Breast epithelium (tissue), 4 donors: Measurements from ENCODE around the gene DNAJC16. TPM values are rescaled to one million over a fixed set of nuclear protein-coding genes. Genes with fewer than 3 reads are reported as not detected.

Source experiments
- DNase-seq, 2 donors: peaks; one replicate each; pipeline ENCODE4 v3.0.0-alpha.2; 2019; ENCODE audit warnings: low spot score in 2 of 2
- H3K27ac ChIP-seq, 2 donors: fragments of 200-600 bp; sonication (generic) in 1 of 2; one replicate each; pipeline ENCODE4 v1.5.1; 2016 to 2019; ENCODE audit warnings: mild to moderate bottlenecking in 1 of 2
- H3K27me3 ChIP-seq, 2 donors: fragments of 200-600 bp; sonication (generic) in 1 of 2; one replicate each; pipeline versions ENCODE4 v1.5.1 to v1.6.0; 2017 to 2019; ENCODE audit warnings: control low read depth in 1 of 2, mild to moderate bottlenecking in 1 of 2
- H3K36me3 ChIP-seq: fragments of 200-600 bp; one replicate; pipeline ENCODE4 v1.5.1; 2019
- H3K4me1 ChIP-seq, 2 donors: fragments of 200-600 bp; sonication (generic); one replicate each; pipeline ENCODE4 v1.5.1; 2016 to 2019; ENCODE audit warnings: control low read depth in 1 of 2
- H3K4me3 ChIP-seq, 3 donors: fragments of 200-600 bp; sonication (generic); 1 replicate in 2 of 3; 2 replicates in 1 of 3; pipeline ENCODE4 v1.5.1; 2016 to 2019; ENCODE audit warnings: mild to moderate bottlenecking in 3 of 3, moderate library complexity in 2 of 3
- H3K9me3 ChIP-seq, 2 donors: fragments of 200-600 bp; sonication (generic) in 1 of 2; one replicate each; pipeline ENCODE4 v1.5.1; 2016 to 2019; ENCODE audit warnings: control low read depth in 1 of 2
- CTCF ChIP-seq, 3 donors: fragments of 450-650 bp; IDR thresholded peaks; one replicate each; pipeline ENCODE4 v1.5.1; 2016 to 2017; ENCODE audit warnings: antibody characterized with exemption in 3 of 3, mild to moderate bottlenecking in 3 of 3, moderate library complexity in 3 of 3
- POLR2A ChIP-seq: fragments of 450-650 bp; IDR thresholded peaks from one replicate; pipeline ENCODE4 v1.6.1; 2016; ENCODE audit warnings: antibody characterized with exemption, mild to moderate bottlenecking, moderate library complexity
- POLR2AphosphoS5 ChIP-seq, 3 donors: sonication (generic); formaldehyde crosslinking; IDR thresholded peaks; one replicate each; pipeline ENCODE4 v1.6.1; 2017; ENCODE audit warnings: antibody characterized with exemption in 3 of 3
- intact Hi-C: fragments of 100-400 bp; cut with DNase I; formaldehyde crosslinking; loops from one replicate; pipeline ENCODE4 v1.15.1; 2023; ENCODE audit warnings: low total_unique reads
- total RNA-seq, 3 donors: library from RNA; depleted of rRNA; stranded (reverse); fragments of >200 nt; gene quantifications; one replicate each; pipeline ENCODE4 v1.1.0, GENCODE V29; 2016

DNAJC16 gene
- total RNA-seq, 3 donors from 2014 or later = 14.1 to 30.4 (median 21.0) TPM

- Histone ChIP-seq H3K9me3 (no peaks in the 10 kb centered on the region), H3K4me1 (no peaks in the 10 kb centered on the region), H3K36me3 (no peaks in the 10 kb centered on the region), H3K27ac (no peak overlapping the region), H3K27me3 (no peaks in the 10 kb centered on the region), H3K4me3 (no peak overlapping the region)
- TF ChIP-seq POLR2A = no peak
- no peak for TF ChIP-seq POLR2AphosphoS5 (IDR thresholded peaks at IDR 0.05)
- no peak for TF ChIP-seq CTCF (IDR thresholded peaks at IDR 0.05)
- no peak for DNase-seq
- intact Hi-C loops = no loop called here
Observed at GRCh38 chr1:15605398-15606383, 79.0 kb downstream of the DNAJC16 start.

GRCh38 chr1:15609631-15610030, 83.0 kb downstream of the DNAJC16 start:
- DNase-seq = no peak
- intact Hi-C loops = loop anchor here (2.0 to 5.0 kb wide), 2 partner anchors 17 to 362 kb away; partner anchors contain the start of gene FHAD1
- Histone ChIP-seq H3K27me3 (no peaks in the 10 kb centered on the region), H3K9me3 (no peaks in the 10 kb centered on the region), H3K27ac (no peak overlapping the region), H3K36me3 (no peaks in the 10 kb centered on the region), H3K4me1 (no peaks in the 10 kb centered on the region), H3K4me3 (no peak overlapping the region)
- TF ChIP-seq POLR2AphosphoS5 (IDR thresholded peaks at IDR 0.05) (no peak), POLR2A (no peak), CTCF (IDR thresholded peaks at IDR 0.05) (no peak)

GRCh38 chr1:15610167-15610566, 83.5 kb downstream of the DNAJC16 start:
- Histone ChIP-seq H3K27ac (no peak overlapping the region), H3K4me1 (no peaks in the 10 kb centered on the region), H3K27me3 (no peaks in the 10 kb centered on the region), H3K4me3 (no peak overlapping the region), H3K9me3 (no peaks in the 10 kb centered on the region), H3K36me3 (no peaks in the 10 kb centered on the region)
- no peak for DNase-seq
- no peak for TF ChIP-seq POLR2AphosphoS5 (IDR thresholded peaks at IDR 0.05)
- no peak for TF ChIP-seq CTCF (IDR thresholded peaks at IDR 0.05)
- intact Hi-C loops = loop anchor here (2.0 to 5.0 kb wide), 2 partner anchors 17 to 363 kb away; partner anchors contain the start of gene FHAD1

GRCh38 chr1:15616373-15617172, 89.9 kb downstream of the DNAJC16 start:
- Histone ChIP-seq H3K9me3 (no peaks in the 10 kb centered on the region), H3K4me1 (peaks cover 3 to 4% of the 10 kb centered on the region in 2 donors), H3K27ac (peak overlapping the region; percentile 97), H3K27me3 (no peaks in the 10 kb centered on the region), H3K4me3 (peak overlapping the region; percentile 86 to 98 (median 91)), H3K36me3 (no peaks in the 10 kb centered on the region)
- no peak for DNase-seq
- TF ChIP-seq POLR2AphosphoS5 (IDR thresholded peaks at IDR 0.05) (peak in 2 of 3 donors; percentile 0 to 53), POLR2A (no peak)
- intact Hi-C loops = no loop called here

- Histone ChIP-seq H3K27ac (peak within 1 kb of the TSS; percentile 97), H3K4me3 (peak within 1 kb of the TSS; percentile 86 to 98 (median 91)), H3K27me3 (no peaks in the 10 kb centered on the region), H3K9me3 (no peaks in the 10 kb centered on the region), H3K36me3 (no peaks in the 10 kb centered on the region), H3K4me1 (peaks cover 3 to 4% of the 10 kb centered on the region in 2 donors)
- intact Hi-C loops = no loop called here
- peak; percentile 94 to 98 for DNase-seq
- TF ChIP-seq CTCF (IDR thresholded peaks at IDR 0.05) (no peak), POLR2A (peak; percentile 16), POLR2AphosphoS5 (IDR thresholded peaks at IDR 0.05) (peak in 2 of 3 donors; percentile 66 to 71)
Observed at GRCh38 chr1:15617173-15618076, 90.8 kb downstream of the DNAJC16 start, which contains the start of gene DDI2. DDI2 (plus strand) TSS chr1:15617458; CDS start chr1:15617671, 213 bp downstream.
